Astrocyte of the cerebellum (primary cell): ENCODE measurements around the gene IRF2BP2.
A peak's percentile ranks its signal among the peaks of the same experiment; 100 is the strongest.

Experiments used
- DNase-seq: peaks from one replicate; pipeline ENCODE4 v3.0.0-alpha.2; 2011; ENCODE audit warnings: low read depth
- H3K4me3 ChIP-seq: 2 replicates; pipeline ENCODE4 v1.5.1; 2011; ENCODE audit warnings: mild to moderate bottlenecking, low read depth, low read length, moderate library complexity
- CTCF ChIP-seq: IDR thresholded peaks from 2 replicates; pipeline ENCODE4 v1.5.1; 2012; ENCODE audit warnings: low read length, low read depth, moderate library complexity, mild to moderate bottlenecking; ENCODE audit errors: missing control alignments
- in situ Hi-C: cut with HindIII; loops from 2 replicates; pipeline ENCODE4 v1.10.0; 2017; ENCODE audit warnings: low sequenced_read_pairs

The IRF2BP2 gene

GRCh38 chr1:234610061-234610665 is at the start of gene IRF2BP2:
TSS of gene IRF2BP2 (minus strand) at chr1:234610178. CDS start at chr1:234609494, 684 bp downstream.
- no peak for TF ChIP-seq CTCF
- peak; percentile 55 for DNase-seq
- in situ Hi-C loops: loop anchor here (10.0 kb wide), 2 partner anchors 95 to 465 kb away; no protein-coding TSS in a partner anchor
- H3K4me3 ChIP-seq: peak within 1 kb of the TSS; percentile 82

GRCh38 chr1:234659538-234659937 is 49.6 kb upstream of the IRF2BP2 start:
- no peak for TF ChIP-seq CTCF
- in situ Hi-C loops: no loop called here
- no peak overlapping the region for H3K4me3 ChIP-seq
- DNase-seq: no peak

- no peak overlapping the region for H3K4me3 ChIP-seq
Measured at GRCh38 chr1:234658138-234658537, 48.2 kb upstream of the IRF2BP2 start.

GRCh38 chr1:234656944-234657654 is 47.1 kb upstream of the IRF2BP2 start:
- in situ Hi-C loops: no loop called here
- H3K4me3 ChIP-seq: no peak overlapping the region
- peak; percentile 5 for DNase-seq
- no peak for TF ChIP-seq CTCF

More at GRCh38 chr1:234658138-234658537, 48.2 kb upstream of the IRF2BP2 start:
- in situ Hi-C loops: no loop called here
- TF ChIP-seq CTCF: no peak
- DNase-seq: no peak

GRCh38 chr1:234656070-234656895 is 46.3 kb upstream of the IRF2BP2 start:
- DNase-seq: no peak
- H3K4me3 ChIP-seq: no peak overlapping the region
- no peak for TF ChIP-seq CTCF
- in situ Hi-C loops: no loop called here

- in situ Hi-C loops: no loop called here
- no peak for TF ChIP-seq CTCF
- H3K4me3 ChIP-seq: no peak overlapping the region
- DNase-seq: no peak
Measured at GRCh38 chr1:234655328-234656069, 45.5 kb upstream of the IRF2BP2 start.
